Kidney tubule cell (primary cell): Measurements from ENCODE around the gene SDCCAG8.

ENCODE experiments used
- DNase-seq: peaks from one replicate; pipeline ENCODE4 v3.0.0-alpha.2; 2018; ENCODE audit warnings: low spot score

SDCCAG8 gene

DNA sequence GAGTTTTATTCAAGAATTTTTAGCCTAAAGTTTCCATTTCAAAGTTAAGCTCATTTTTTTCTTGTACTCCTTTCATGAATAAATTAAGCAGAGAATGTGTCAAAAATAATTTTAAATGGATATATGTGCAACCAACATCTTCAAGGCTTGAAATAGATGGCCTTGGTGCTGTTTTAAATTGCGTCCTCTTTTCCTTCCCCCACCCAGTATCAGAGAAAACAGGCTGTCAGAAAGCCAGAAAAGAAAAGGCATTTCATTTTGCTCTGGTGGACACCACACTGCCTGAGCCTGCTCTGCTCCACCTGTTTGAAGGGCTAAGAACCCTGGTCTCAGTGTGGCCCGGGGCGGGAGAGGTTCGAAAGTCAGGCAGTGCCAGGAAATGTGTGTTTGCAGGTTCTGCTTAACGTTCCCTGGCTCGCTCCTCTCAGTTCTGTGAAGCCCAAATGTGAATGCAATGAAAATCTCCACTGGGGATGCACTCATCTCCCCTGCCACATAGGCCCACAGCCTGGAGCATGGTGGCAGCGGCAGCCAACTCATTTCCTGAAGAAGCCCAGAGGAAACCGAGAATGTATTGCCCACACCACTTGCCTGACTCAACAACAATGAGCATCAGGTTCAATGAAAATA is 134.4 kb downstream of the SDCCAG8 start:
- no peak for DNase-seq

DNA sequence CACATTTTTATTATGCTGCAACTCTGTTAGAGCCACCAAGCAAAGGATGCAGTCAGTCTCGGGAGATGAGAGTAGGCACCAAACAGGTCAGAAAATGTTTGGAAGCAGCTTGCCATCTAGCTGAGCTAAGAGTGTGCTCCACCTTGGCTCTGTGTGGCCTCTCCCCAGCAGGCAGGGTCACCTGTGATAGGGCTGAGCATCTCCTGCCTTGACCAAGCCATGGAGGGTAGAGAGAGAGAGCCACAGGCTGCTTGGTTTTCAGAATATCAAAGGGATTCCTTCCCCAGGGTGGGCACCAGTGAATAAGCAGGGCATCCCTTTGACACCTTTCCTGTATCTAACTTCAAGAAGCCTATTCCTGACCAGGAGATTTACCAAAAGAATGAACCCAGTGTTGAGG is 135.5 kb downstream of the SDCCAG8 start:
- DNase-seq, result no peak

GRCh38 chr1:243393096-243393495 is 137.3 kb downstream of the SDCCAG8 start:
- no peak for DNase-seq

DNA sequence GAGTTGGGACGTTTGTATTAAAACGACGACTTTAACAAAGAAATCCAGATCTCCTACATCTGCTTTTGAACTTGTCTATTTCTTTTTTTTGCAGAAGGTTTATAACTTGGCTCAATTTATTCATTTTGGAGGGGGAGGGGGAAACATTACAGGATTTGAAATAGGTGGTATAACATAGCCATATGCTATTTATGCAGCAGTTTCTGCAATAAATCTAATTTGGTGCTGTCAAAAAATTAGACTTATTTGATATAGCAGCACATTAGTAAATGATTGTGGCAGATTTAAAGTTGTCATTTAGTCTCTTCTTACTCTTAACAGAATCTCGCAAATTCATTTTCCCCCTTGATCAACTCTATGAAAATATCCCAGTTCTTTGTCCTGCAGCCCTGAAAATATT is 138.2 kb downstream of the SDCCAG8 start:
- DNase-seq, result no peak

GRCh38 chr1:243394601-243395464 is 139.0 kb downstream of the SDCCAG8 start:
- no peak for DNase-seq

DNA sequence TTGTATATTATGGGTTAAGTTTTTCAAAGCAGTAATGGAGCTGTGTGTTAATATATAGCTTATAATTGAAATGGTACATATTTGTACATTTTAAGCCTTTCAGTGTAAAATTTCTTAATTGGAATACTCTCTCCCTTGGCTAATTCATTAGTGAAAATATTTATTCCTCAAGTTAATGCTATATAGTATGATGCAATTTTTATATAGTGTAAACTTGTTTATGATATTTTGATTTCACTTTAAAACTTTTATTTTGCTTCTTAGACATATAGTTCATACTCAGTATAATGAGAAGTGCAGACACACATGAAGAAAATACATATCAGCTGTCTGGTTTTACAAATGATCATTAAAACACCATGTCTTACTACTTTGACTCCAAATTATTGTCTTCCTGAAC is 140.6 kb downstream of the SDCCAG8 start:
- no peak for DNase-seq

DNA sequence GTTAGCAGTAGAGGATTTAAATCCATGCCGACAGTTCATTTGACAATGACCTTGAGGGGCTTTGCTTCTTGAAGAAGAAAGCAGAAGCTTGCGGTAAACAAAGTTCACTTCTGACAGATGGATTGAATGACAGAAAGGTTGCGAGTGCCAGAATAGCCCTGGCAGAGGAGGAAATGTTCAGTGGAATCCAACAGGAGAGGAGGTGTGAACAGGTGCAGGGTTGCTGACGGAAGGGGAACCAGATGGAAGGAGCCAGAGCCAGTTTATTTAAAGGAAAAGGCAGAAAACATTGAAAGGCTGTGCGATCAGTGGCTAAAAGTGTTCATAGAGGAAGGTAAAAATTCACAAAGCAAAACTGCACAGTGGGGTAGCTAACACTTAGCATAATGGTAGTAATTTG is 141.0 kb downstream of the SDCCAG8 start:
- no peak for DNase-seq

DNA sequence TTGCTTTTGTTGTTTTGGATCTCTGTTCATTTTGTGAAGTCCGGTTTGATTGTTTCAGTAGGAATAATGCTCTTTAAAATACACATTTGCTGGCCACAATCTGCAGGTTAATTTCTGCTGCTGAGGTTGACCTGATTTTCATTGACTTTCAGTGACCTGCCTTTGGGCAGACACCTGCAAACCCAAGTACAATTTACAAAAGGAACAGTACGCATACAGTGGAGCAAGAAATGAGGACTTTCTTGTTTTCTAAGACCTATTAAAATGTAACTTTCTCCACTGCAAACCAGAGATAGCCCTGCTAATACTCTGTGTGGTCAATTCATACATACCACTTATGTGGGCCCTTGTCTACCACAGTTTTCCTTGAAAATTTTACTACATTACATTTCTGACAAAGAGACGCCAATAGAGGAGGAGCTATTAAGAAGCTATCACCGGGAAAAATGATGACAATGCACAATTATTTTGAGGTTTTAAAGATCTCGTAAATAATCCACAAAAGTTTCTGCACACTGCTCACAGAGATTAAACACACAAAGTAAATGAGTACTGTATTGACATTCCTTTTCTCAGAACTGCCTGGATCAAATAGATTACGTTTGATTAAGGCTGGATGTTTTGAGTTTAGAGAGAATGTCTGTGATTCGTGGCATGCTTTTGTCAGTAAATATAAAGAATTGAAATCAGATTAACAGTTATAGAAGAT is 141.9 kb downstream of the SDCCAG8 start:
- no peak for DNase-seq

DNA sequence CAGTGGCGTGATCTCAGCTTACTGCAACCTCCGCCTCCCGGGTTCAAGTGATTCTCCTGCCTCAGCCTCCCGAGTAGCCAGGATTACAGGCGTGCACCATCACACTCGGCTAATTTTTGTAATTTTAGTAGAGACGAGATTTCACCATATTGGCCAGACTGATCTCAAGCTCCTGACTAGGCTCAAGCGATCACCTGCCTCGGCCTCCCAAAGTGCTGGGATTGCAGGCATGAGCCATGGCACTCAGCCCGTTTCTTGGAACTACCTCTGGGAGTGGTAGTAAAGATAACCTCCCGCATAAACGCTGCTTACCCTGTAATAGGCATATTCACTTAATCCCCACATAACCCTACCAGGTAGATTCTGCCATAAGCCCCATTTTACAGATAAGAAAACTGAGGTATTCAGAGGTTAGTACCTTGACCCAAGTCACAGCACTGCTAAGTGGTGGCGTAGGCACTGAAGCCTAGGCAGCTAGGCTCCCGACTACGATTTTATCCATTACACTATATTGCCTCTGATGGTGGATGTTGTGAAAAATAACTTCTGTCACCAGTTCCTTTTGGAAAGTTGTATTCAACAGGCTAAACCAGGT is 143.8 kb downstream of the SDCCAG8 start:
- no peak for DNase-seq

DNA sequence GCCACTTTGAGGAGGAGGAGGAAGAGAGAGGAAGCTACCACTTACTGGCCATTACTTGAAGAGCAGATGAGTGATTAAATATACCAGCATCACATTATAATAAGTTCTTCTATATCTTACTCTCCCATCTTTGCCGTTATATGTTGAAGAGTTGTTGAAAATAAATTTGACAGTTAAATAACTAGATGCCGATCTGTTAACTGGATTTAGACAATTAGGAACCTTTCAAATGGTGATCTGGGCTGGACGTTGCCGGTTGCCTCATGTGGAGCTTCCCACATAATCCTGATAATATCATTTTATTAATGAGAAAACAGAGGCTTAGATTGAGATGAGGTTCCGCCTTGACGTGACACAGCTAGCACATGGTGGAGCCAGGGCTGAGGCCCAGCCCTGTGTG is 147.0 kb downstream of the SDCCAG8 start:
- DNase-seq, result no peak

GRCh38 chr1:243406424-243406823 is 150.6 kb downstream of the SDCCAG8 start:
- no peak for DNase-seq

DNA sequence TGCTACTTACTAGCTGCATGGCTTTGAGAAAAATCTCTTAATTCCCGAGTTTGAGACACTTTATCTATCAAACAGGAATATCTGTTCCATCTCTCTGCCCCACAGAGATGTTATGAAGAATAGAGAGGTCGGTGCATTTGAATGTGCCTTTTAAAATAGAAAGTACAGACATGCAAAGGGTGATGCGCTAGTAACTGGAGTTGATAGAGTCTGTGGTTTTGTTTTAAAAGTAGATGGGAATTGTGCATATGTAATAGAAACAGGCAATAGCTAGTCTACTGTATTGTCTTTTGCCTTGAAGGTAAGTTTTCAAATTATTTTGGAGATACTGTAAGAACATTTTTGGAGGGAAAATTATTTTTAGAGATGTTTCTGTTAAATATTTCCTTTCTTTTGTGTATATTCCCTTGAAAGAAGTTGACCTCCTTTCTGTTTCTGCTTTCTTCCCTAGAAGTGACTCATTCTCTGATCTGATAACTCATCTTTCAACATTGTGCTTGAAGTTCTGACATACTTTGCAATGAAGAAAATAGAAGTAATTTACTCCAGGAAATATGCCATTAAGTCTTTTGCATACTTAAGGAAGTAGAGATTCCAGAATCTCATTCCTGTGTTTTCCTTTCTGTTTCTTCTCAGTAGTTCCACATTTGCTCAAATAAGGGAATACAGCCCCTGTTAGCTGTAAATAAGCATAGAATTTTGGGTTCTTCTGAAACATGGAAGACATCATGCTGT is 151.6 kb downstream of the SDCCAG8 start:
- DNase-seq, result peak; percentile 64

DNA sequence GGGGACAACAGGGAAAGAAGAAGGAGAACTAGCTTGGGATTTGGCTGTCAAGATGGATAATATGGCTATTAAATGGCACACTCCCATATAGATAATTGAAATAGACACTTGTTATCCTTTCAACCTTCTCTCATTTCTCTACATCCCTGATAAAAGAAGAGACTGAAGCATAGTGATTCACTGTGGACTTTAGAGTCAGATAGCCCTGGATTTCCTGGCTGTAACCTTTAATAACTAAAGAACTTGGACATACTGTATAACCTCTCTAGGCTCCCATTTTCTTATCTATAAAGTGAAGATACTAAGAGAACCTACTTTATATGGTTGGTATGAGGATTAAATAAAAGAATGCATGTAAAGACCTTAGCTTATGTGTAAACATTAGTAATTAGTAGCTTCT is 152.6 kb downstream of the SDCCAG8 start:
- no peak for DNase-seq

DNA sequence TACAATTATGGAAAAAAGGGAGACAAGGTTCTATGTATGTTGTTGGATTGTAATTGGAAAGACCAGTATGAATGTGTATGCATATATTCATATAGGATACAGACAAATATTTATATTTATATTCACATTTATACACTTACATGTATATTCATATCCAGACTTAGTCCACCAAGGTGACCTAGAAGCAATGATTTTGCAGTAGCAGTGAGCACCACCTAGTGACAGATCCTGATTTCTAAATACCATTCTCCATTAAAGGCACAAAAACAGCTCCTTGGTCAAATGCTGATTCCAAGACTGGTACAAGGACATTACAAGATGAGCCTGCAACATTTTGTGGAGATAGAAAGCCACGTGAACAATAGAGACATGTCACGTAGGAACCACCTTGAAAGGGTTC is 153.4 kb downstream of the SDCCAG8 start:
- DNase-seq, result peak; percentile 20

- no peak for DNase-seq
Measured at GRCh38 chr1:243411472-243411871, 155.6 kb downstream of the SDCCAG8 start.

GRCh38 chr1:243413431-243414151 is 157.8 kb downstream of the SDCCAG8 start:
- DNase-seq, result no peak

DNA sequence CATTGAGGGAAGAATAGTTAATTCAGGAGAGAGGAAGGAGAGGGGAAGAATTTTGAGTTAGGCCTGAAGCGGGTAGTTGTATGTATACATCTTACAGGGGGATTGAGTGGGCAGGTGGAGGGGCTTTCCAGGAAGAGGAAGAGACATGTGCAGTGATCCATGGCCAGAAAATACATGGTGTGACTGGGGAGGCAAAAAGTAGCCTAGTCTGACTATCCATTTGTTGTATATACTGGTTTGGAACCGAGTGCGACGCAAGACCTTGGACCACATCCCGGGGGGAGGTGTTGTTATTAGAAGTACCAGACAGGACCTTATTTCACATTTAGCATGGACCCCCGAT is 158.3 kb downstream of the SDCCAG8 start:
- DNase-seq, result no peak

- DNase-seq, result no peak
Measured at GRCh38 chr1:243415663-243416408, 160.0 kb downstream of the SDCCAG8 start.

DNA sequence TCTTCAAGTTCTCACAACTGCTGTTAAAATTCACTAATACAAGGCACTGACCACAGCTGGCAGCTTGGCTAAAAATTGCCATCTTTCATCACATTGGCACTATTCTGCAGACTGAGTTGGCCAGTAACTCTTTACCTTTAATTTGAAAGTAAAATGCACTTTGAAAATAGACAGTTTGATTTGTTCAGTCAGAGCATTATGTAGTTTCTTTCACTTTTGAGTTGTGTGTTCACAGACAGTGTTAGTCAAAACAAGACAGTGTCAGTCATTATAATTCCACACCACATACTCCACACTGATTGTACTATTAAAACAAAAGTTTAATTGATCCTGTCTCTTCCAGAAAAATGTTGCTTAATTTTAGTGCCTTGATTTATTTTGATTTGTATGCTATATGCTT is 160.7 kb downstream of the SDCCAG8 start:
- DNase-seq, result no peak
